Lung (tissue), 12 donors: Measurements from ENCODE around the gene TMEM209. TPM values are rescaled to one million over a fixed set of nuclear protein-coding genes. Genes with fewer than 3 reads are reported as not detected.
A peak's percentile ranks its signal among the peaks of the same experiment; 100 is the strongest.

Experiments
- ATAC-seq: fragments of 200-7000 bp; cut with Tn5 transposase; one replicate; pipeline ENCODE4 v1.9.1; 2020; ENCODE audit warnings: moderate number of reproducible peaks; ENCODE audit not compliant: insufficient read depth, low FRiP score
- DNase-seq, 3 donors: peaks; one replicate each; pipeline ENCODE4 v3.0.0-alpha.2; 2013 to 2017
- H3K27ac ChIP-seq, 2 donors: one replicate each; pipeline ENCODE4 v1.5.1; 2013; ENCODE audit warnings: mild to moderate bottlenecking in 2 of 2, moderate library complexity in 2 of 2, control low read depth in 1 of 2, inconsistent platforms in 1 of 2, low read depth in 1 of 2, low read length in 1 of 2
- H3K27me3 ChIP-seq, 3 donors: one replicate each; pipeline ENCODE4 v1.5.1; 2013; ENCODE audit warnings: low read length in 2 of 3; ENCODE audit not compliant: control insufficient read depth in 3 of 3, insufficient read depth in 3 of 3
- H3K36me3 ChIP-seq, 4 donors: one replicate each; pipeline ENCODE4 v1.5.1; 2013; ENCODE audit warnings: low read length in 4 of 4, mild to moderate bottlenecking in 1 of 4, moderate library complexity in 1 of 4; ENCODE audit not compliant: control insufficient read depth in 4 of 4, insufficient read depth in 4 of 4
- H3K4me1 ChIP-seq, 5 donors: one replicate each; pipeline ENCODE4 v1.5.1; 2013; ENCODE audit warnings: low read length in 5 of 5, mild to moderate bottlenecking in 2 of 5, moderate library complexity in 1 of 5; ENCODE audit not compliant: control insufficient read depth in 5 of 5, insufficient read depth in 5 of 5
- H3K4me3 ChIP-seq: one replicate; pipeline ENCODE4 v1.5.1; 2013; ENCODE audit warnings: mild to moderate bottlenecking, control low read depth, moderate library complexity
- H3K9ac ChIP-seq, 2 donors: one replicate each; pipeline ENCODE4 v1.5.1; 2013; ENCODE audit warnings: low read length in 2 of 2, control low read depth in 1 of 2; ENCODE audit not compliant: insufficient read depth in 1 of 2
- H3K9me3 ChIP-seq, 4 donors: one replicate each; pipeline ENCODE4 v1.5.1; 2013; ENCODE audit warnings: low read length in 3 of 4, mild to moderate bottlenecking in 1 of 4, moderate library complexity in 1 of 4; ENCODE audit not compliant: control insufficient read depth in 4 of 4, insufficient read depth in 3 of 4
- CTCF ChIP-seq: IDR thresholded peaks from 2 replicates; pipeline ENCODE4 v1.5.1; 2012; ENCODE audit warnings: mild to moderate bottlenecking; ENCODE audit errors: control extremely low read depth, extremely low read depth
- WGBS, 2 donors: extraction: QIAGEN DNeasy Blood & Tissue Kit; methylation state at CpG; one replicate each; pipeline ENCODE4 v1.1.7; 2013; 5-methylcytosine and 5-hydroxymethylcytosine counted together
- polyA plus RNA-seq, 2 donors: library from polyadenylated mRNA; stranded (reverse); fragments of 200-250 nt; gene quantifications; one replicate each; pipeline ENCODE4 v1.2.1, GENCODE V29; 2013
- total RNA-seq, 2 donors: library from RNA; depleted of rRNA in 1 of 2; stranded (reverse); fragments of >200 nt in 1 of 2; gene quantifications; one replicate each; pipeline ENCODE4 v1.2.1, GENCODE V29; 2014 to 2021
- donor health status: control.
- donor health status: control.
- donor health status: Bipolar disorder and iron deficiency.
- donor health status: healthy.
- donor health status: DM: yes; HTN: yes; CAD: no.

The TMEM209 gene
- total and polyA plus RNA-seq, 4 donors, result 8.3 to 22.2 (median 12.6) TPM

- Histone ChIP-seq H3K9ac (no peak overlapping the region), H3K4me3 (no peak overlapping the region), H3K4me1 (peaks cover 0 to 26% (median 14%) of the 10 kb centered on the region in 5 donors), H3K36me3 (peaks cover 3 to 7% (median 5%) of the 10 kb centered on the region in 4 donors), H3K9me3 (no peaks in the 10 kb centered on the region), H3K27me3 (no peaks in the 10 kb centered on the region), H3K27ac (peak overlapping the region in 1 of 2 donors; percentile 92)
- ATAC-seq (peak; percentile 20), DNase-seq (no peak)
- no peak for TF ChIP-seq CTCF
- 69 to 90% methylated on average over 2 of the region's 2 CpGs for WGBS, 2 donors
Observed at GRCh38 chr7:130139193-130139960, 65.8 kb downstream of the TMEM209 start.

- Histone ChIP-seq H3K4me3 (no peak overlapping the region), H3K9ac (no peak overlapping the region), H3K27me3 (no peaks in the 10 kb centered on the region), H3K4me1 (peaks cover 0 to 17% (median 9%) of the 10 kb centered on the region in 5 donors), H3K9me3 (no peaks in the 10 kb centered on the region), H3K36me3 (peaks cover 8 to 16% (median 10%) of the 10 kb centered on the region in 4 donors), H3K27ac (no peak overlapping the region)
- DNase-seq (no peak), ATAC-seq (no peak)
- WGBS, 2 donors, result 96 to 98% methylated on average over 4 of the region's 4 CpGs
- no peak for TF ChIP-seq CTCF
Observed at GRCh38 chr7:130137207-130137606, 68.0 kb downstream of the TMEM209 start.

- Histone ChIP-seq H3K9ac (no peak overlapping the region), H3K36me3 (peaks cover 8 to 16% (median 12%) of the 10 kb centered on the region in 4 donors), H3K4me1 (peaks cover 0 to 12% (median 7%) of the 10 kb centered on the region in 5 donors), H3K27me3 (no peaks in the 10 kb centered on the region), H3K9me3 (no peaks in the 10 kb centered on the region), H3K4me3 (no peak overlapping the region), H3K27ac (no peak overlapping the region)
- ATAC-seq, result no peak
- 100% methylated on average over 1 of the region's 1 CpG for WGBS, 2 donors
- no peak for DNase-seq
- no peak for TF ChIP-seq CTCF
Observed at GRCh38 chr7:130136579-130137167, 68.5 kb downstream of the TMEM209 start.
